ENCODE results near the gene PTPN3. TPM values are rescaled to one million over a fixed set of nuclear protein-coding genes. Genes with fewer than 3 reads are reported as not detected.

Gene PTPN3
- total RNA-seq, 1 donor from 2014 or later = 5.9 TPM

DNA sequence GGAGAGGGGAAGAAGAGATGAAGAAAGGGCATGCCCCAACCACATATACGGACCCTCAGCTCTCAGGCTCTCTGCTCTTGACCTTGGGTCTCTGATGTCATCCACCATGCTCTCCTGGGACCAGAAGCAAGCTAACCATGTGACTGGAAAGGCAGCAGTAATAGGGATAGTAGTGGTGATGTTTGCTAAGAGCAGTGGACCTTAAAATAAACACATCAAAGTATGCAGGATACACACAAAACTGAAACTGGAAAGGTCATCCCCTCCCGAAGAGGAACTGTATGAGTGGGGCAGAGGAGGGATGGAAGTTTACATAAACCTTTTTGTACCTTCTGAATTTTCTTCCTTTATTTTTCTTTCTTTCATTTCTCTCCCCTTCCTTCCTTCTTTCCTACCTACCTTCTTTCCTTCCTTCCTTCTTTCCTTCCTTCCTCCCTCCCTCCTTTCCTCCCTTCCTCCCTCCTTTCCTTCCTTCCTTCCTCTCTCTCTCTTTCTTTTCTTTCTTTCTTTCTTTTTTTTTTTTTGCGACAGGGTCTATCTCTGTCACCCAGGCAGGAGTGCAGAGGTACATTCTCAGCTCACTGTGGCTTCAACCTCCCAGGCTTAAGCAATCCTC, 8.1 kb upstream of the PTPN3 start:
- DNase-seq = no peak

- no peak for DNase-seq
Observed at GRCh38 chr9:109504689-109505088, 6.6 kb upstream of the PTPN3 start.

DNA sequence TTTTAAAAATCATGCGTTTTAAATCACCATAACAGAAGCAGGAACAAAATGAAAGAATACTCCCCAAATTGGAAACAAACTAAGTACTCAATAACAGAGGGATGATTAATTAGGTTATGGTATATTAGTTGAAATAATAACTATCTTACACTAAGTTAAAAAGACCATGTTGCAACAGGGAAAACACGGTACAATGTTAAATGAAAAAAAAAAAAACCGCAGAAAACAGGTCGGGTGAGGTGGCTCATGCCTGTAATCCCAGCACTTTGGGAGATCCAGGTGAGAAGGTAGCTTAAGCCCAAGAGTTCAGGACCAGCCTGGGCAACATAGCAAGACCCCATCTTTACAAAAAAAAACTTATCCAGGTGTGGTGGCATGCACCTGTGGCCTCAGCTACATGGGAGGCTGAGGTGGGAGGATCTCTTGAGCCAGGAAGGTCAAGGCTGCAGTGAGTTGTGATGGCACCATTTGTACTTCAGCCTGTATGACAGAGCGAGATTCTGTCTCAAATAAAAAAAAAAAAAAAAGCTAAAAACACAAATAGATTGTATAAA, 2.4 kb upstream of the PTPN3 start:
- DNase-seq = no peak

DNA sequence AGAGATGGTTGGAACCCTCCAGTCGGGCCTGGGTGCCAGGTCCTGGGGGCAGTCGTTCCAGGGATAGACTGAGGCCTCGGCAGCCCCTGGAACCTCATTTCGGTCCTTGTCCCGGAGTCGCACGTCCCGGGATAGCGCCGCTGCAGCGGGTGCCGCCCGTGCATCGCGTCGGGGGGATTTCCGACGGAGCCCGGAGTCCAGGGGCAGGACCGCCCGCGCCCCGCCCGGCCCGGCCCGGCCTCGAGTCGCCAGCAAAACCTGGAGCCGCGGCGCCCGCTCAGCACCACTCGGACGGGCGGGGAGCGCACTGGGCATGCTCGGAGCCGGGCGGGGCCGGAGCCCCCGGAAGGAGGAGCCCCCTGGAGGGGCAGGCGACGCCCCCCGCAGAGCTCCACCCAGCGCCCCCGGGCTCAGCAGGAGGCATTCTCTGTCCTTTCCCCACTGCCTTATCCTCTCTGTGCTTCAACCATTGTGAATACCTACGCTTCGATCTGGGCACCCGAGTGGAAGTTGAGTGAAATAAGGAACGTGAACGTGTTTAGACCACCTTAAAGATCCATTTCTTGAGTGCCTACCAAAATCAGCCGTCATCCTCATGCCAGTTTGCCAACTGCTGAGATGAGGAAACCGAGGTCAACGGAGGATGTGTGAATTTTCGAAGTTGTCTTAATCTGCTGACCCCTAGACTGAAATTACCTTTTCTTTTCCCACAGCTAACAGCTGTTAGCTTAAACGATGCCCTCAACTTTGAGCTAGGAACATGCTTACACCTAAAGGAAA, 1.7 kb upstream of the PTPN3 start:
- DNase-seq = peak; percentile 69

DNA sequence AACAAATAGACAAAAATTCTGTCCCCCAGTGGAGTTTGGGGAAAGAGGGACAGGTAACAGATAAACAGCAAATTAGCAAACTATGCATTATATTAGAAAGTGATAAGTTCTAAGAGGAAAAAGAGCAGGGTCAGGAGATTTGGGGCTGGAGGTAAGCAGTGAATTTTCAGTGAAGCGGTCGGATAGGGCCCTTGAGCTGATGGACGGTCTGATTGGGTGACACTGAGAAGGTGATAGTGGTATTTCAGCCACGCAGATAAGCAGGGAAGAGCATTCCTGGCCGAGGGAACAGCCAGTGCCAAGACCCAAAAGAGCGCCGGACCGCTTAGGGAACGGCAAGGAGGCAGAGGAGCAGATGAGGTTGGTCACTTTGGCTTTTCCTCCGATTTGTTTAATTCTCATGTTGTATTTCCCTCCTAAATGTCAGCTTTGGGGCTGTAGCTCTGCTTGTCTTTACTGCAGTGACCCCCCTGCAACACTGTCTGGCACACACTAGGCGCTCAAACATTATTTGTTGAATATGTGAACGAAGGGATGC, 1.1 kb upstream of the PTPN3 start:
- no peak for DNase-seq

DNA sequence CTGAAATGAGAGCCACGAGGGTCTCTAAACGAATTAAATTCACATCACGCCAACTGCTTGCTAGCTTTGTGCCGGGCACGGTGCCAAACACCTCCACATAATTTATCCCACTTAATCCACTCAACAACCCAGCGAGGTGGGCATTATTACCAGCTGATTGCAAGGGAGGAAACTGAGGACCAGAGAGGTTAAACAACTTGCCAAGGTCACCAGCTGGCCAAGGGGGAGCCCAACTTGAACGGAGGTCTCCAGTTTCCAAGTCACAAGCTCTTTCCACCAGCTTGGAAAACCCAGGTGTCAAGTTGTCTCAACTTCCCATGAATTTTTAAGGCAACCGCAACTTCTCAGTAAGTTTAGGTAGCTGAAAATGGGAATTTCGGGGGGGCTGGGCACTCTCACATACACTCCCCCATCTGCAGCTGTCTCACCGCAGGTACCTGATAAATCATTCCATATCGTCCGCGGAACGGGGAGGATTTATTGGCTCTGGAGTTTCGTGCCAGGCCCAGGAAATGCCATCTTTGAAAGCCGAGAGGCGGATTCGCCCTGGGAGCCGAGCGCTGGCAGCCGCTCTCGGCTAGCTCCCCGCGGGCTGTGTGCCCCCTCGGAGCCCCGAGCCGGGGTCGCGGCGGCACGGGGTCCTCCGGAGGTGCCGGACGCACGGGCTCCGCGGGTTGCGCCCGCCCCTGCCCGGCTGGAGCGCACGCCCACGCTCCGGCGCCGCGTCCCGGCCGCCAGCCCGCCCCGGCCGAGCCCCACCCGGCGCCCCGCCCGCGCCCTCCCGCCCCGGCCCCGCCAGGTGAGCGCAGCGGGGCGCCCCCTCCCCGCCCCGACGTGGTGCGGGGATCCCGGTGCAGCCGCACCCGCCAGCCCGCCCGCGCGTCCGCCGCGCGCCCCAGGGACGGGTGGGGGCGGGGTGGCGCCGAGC, 617 bp downstream of the PTPN3 start:
- peak; percentile 39 for DNase-seq

DNA sequence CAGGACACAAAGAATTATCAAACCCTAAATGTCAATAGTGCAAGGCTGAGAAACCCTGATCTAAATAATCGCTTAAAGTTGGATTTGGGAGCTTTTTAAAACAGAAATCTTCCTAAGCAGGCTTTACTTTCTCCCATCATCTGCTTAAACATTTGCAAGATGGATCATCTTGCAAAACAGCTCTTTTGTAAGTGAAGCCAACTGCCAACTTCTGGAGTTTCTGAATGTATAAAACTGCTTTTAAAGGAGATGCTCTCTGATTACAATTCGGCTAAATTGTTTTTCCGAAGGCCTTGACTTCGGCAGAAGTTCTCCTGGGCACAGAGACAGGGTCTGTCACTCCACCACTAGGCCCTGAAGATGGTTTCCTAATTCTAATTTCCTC, 1.3 kb downstream of the PTPN3 start:
- no peak for DNase-seq

DNA sequence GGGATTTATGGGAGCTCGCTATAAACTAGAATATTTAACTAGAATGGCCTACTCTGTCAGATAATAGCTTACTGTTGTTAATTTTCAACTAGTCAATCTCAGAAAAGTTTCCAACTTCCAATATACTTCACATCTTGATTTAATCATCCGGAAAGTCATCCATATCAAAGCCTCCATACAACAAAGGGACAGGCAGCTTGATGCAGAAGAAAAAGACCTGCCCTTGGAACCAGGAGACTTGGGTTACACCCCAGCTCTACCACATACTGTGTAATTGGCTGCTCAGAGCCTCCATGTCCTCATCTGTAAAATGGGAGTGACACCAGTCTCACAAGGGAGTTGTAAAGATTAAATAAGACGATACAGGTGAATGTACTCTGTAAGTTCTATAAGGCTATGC, 1.9 kb downstream of the PTPN3 start:
- DNase-seq = no peak

- DNase-seq = no peak
Observed at GRCh38 chr9:109493648-109494047, 4.5 kb downstream of the PTPN3 start.

GRCh38 chr9:109491590-109491989, 6.5 kb downstream of the PTPN3 start:
- DNase-seq = no peak

- DNase-seq = no peak
Observed at GRCh38 chr9:109488791-109489492, 9.2 kb downstream of the PTPN3 start.

DNA sequence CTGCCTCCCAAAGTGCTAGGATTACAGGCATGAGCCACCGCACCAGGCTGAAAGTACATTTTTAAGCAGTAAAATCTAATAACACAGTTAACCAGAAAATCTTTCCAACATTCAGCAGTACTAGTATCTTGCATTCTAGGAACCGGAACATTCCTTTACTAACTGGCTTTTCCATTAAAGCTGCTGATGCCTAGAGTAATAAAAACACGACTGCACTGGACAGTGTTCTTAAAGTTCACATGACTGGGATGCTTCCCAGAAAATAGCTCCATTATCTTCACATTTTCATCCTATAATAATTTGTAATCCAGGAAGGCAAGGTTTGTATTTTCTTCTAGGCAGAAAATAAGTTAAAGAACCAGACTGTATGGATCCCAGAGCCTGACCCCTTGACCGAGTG, 9.8 kb downstream of the PTPN3 start:
- DNase-seq = no peak

DNA sequence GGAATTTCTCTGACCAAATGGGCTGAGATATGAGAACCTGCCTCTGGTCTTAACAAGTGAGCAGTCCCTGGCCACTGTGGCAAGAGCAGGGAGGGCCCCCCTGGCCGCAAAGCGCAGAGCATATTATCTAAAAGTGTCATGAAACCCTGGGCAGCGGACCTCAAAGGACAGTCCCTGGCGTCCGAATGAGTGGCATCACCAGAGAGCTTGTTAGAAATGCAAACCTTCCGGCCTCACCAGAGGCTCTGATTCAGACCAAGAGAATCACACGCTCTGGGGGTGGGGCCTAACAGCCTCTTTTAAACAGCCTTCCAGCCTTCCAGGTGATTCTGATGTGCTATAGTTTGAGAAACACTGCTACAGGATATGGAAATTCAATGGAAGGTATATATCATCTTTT, 10.9 kb downstream of the PTPN3 start:
- DNase-seq = no peak

GRCh38 chr9:109483744-109484429, 14.2 kb downstream of the PTPN3 start:
- no peak for DNase-seq

DNA sequence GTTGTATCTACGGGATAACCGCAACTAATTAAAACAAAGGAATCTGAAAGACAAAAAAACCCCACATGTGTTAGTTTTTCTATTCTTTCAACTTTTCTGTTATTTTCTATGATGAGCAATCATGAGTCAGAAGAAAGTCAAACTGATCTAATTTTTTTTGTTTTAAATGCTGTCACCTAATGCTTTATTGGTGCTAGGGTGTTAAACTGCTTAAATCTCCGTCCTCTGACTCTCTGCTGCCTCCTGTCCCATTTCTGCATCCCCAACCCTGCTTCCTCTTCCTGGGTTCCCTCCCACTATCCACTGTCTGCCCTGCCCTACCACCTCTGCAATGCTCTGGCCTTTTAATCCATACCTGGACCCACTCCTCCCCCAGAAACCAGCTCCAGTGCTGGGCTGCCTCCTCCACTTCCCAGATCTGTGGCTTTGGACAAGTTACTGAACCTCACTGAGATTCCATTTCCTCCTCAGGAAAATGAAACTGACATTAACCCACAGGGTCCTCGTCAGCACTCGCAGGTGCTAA, 15.7 kb downstream of the PTPN3 start:
- no peak for DNase-seq

- DNase-seq = no peak
Observed at GRCh38 chr9:109481856-109482255, 16.3 kb downstream of the PTPN3 start.

DNA sequence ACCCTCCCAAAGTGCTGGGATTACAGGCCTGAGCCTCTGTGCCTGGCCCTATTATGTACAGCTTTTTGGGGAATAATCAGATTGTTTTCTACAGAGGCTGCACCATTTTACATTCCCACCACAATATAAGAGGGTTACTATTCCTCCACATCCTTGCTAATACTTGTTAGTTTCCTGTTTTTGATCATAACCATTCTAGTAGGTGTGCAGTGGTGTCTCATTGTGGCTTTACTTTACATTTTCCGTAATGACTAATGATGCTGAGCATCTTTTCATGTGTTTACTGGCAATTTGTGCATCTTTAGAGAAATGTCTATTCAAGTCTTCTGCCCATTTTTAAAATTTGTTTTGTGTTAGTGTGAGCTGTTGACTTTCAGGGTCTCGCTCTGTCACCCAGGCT, 18.3 kb downstream of the PTPN3 start:
- DNase-seq = no peak

DNA sequence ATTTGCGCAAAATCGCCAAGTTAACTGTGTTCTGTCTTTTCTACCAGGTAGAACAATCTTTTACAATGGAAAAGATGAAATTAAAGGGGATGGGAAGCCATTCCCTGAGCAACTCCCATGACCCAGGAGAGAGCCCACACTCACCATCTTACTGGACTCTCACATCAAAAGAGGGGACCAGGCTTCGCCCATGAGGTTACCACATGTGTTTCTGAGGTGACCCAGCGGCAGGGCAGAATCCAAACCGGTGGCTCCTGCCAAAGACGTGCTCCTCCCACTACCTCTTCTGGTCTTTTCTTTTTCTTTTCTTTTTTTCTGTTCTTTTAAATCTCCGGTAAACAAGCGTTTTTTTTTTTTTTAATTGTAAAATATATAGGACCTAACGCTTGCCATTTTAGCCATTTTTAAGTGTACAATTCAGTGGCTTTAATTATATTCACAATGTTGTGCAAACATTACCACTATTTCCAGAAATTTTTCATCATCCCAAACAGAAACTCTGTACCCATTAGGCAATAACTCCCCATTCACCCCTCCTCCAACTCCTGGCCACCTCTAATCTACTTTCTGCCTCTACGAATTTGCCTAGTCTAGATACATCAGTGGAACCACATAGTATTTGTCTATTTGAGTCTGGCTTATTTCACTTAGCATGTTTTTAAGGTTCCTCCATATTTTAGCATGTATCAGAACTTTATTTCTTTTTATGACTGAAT, 19.3 kb downstream of the PTPN3 start:
- DNase-seq = no peak

GRCh38 chr9:109478051-109478563, 20.0 kb downstream of the PTPN3 start:
- no peak for DNase-seq

All from tongue (tissue), 2 donors.